GM18867 (cell line): ENCODE measurements around the gene ABCA3.
A peak's percentile ranks its signal among the peaks of the same experiment; 100 is the strongest.
"Not testable (repeated sequence)": the region's sequence is repeated elsewhere in the genome, so short reads cannot be mapped to it uniquely, and the experiment has no call there.

Source experiments
- ATAC-seq: cut with Tn5 transposase; IDR thresholded peaks from one replicate; pipeline ENCODE4 v1.9.1; 2021; ENCODE audit warnings: mild to moderate bottlenecking, moderate library complexity; ENCODE audit not compliant: unreplicated experiment

Gene ABCA3

DNA sequence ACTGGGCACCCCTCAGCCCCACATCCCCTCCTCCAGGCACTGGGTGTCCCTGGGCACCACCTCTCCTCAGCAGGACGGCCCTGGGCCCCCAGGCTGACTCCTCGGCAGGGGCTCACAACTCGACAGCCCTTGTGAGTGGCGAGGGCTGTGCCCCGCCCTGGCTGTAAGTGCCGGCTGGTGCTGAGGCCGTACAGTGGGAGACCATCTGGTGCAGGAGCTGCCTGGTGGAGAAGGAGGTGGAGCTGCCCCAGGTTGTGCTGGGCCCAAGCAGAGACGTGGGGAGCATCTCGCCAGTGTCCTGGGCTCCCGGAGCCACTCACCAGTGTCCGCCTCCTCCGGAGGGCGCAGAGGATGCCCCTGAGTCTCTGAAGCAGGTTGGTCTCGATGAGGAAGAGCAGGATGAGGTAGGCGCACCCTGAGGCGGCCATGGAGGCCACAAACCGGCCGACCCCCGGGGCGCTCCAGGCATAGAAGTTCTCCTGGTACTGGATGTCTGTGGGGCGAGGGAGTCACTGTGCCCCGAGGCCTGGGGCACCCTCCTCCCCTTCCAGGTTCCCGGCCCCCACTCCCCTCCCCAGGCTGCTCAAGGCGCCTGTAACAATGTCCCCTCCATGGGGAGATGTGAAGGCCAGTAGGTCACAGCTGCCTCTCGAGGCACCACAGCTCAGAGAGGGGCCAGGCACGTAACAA is 57.5 kb downstream of the ABCA3 start:
- ATAC-seq = no peak

- ATAC-seq = no peak
Measured at GRCh38 chr16:2282262-2282661, 58.3 kb downstream of the ABCA3 start.

- no peak for ATAC-seq
Measured at GRCh38 chr16:2280981-2281542, 59.5 kb downstream of the ABCA3 start.

GRCh38 chr16:2280461-2280860 is 60.1 kb downstream of the ABCA3 start:
- no peak for ATAC-seq

GRCh38 chr16:2278956-2279800 is 61.4 kb downstream of the ABCA3 start:
- no peak for ATAC-seq

DNA sequence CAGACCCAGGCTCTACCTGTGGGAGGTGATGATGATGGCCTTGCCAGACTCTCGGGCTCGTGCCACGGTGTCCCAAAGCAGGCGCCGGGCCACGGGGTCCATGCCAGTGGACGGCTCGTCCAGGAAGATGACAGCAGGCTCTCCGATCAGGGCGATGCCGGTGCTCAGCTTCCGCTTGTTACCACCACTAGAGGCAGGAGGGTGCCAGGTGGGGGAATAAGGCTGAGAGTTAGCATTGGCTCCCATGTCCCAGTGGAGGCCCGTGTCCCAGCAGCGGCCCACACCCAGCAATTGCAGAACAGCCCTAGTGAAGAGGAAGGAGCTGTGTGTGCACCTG is 62.3 kb downstream of the ABCA3 start:
- no peak for ATAC-seq

DNA sequence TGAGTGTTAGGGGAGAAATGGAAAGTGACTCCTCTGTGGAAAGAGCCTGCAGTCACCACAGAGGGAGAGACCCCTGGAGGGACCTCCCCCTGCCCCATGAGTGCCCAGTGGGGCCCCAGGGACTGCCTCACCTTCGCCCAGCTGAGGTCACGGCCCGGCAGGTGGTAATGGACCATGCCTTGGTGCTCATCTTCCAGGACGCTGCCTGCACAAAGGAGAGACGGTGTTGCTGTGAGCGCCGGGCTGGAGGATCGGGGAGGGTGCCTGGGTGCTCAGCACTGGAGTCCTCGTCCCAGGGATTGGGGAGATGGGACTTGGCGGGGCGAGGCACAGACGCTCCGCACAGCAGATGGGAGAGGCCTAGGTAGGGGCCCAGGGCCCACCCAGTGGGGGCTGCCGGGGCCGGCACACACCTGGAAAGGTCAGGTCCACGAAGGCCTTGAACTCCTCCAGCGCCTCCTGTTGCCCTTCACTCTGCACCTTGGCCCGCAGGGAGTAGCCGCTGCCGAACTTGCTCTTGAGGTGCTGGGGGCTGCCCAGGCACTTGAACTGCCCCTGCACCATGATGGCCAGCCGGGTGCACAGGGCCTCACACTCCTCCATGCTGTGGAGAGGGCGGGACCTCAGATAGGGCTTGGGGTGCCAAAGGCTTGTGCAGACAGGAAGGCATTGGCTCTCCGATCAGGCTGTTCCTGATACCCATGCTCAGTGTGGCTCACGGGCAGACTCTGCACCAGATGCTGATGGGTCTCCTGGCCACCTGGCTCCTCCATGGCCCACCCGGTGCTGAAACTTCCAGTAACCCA is 62.9 kb downstream of the ABCA3 start:
- no peak for ATAC-seq

- no peak for ATAC-seq
Measured at GRCh38 chr16:2276368-2277195, 63.9 kb downstream of the ABCA3 start.

DNA sequence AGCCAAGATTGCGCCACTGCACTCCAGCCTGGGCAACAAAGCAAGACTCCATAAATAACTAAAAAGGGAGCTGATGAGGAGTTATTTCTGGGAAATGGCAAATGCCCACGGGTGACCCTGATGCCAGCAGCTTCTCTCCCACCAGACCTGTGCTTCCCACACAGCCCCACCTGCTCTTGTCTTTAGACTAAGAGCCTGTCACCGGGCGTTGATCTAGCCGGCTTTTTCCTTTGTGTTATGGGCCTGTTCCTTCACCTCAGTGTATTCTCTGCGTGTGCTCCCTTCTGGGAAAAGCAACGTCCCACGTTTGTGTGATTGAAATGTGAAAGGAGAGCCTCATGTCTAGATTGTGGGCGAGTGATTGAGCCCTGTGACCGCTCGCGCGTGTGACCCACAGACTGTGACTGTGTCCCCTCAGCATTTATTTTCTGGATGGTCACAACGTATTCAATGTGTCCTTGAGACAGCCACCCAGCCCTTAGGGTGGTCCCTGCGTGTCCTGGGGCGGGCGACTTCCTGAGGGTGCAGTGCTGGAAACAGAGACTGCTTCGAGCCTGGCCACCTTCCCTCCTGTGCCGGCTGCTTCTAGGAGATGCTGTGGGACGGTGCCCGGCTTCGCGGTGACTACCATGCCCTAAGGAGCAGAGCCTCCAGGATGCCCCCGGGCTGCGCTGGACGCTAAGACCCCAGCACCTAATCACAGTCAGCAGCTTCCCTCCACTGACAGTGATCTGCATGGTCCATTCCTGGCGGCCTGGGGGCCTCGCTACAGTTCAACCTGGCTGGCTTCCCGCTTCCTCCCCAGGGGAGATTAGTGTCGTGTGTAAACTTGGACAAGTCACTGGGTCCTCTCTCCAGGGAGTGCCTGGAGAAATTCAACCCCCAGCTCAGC is 64.8 kb downstream of the ABCA3 start:
- no peak for ATAC-seq

- ATAC-seq = no peak
Measured at GRCh38 chr16:2273931-2274330, 66.6 kb downstream of the ABCA3 start.

DNA sequence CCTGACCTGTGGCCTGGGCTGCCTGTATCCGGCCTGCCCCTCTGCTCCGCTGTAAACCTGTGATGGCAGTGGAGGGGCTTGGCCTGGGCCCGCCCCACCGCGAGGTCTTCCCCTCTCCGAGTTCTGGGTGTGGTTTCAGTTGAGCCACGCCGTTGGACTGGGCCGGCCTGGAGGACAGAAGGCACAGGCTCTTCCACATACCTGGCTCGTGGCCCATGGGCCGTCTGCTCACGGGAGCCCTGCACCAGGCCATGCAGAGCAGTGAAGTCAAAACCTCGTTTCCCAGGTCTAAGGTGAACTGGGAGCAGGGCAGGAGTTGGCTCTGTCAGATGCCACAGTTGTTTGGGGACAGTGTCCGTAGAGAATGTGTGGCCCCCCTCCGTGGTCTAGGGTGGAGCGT is 67.0 kb downstream of the ABCA3 start:
- ATAC-seq = no peak

DNA sequence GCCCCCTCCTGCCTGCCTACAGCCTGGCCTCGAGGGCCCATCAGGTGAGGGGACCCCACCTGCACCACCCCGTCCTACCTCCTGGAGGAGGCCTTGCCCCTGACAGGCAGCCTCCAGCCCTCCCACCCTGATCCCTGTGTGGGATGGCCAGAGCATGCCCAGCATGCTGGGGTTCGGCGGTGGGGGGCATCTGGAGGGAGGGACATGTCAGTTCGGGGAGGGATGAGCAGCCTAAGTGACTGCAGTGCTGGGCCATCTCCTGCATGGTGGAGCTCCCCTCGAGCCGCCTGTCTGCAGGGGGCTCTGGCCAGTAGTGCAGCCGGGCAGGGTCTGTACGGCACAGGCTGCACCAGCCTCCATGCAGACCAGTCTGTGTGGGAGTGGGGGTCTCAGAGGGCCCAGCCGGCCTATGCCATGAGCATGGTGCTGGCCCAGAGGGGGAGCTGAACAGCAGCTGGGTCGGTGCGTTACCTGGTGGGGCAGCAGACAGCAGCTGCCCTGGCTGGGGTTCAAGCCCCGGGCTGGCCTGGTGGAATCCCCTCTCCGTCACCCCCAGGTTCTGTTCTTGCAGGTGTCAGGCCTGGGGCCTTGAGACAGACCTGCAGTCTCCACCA is 68.6 kb downstream of the ABCA3 start:
- no peak for ATAC-seq

GRCh38 chr16:2270588-2271470 is 69.7 kb downstream of the ABCA3 start:
- ATAC-seq = no peak

- no peak for ATAC-seq
Measured at GRCh38 chr16:2270070-2270462, 70.5 kb downstream of the ABCA3 start.

GRCh38 chr16:2267913-2268666 is 72.4 kb downstream of the ABCA3 start, which contains the start of gene RNPS1:
TSS of gene RNPS1 (minus strand) at chr16:2268126. CDS start at chr16:2264643, 3,483 bp downstream.
- ATAC-seq = peak; percentile 79

DNA sequence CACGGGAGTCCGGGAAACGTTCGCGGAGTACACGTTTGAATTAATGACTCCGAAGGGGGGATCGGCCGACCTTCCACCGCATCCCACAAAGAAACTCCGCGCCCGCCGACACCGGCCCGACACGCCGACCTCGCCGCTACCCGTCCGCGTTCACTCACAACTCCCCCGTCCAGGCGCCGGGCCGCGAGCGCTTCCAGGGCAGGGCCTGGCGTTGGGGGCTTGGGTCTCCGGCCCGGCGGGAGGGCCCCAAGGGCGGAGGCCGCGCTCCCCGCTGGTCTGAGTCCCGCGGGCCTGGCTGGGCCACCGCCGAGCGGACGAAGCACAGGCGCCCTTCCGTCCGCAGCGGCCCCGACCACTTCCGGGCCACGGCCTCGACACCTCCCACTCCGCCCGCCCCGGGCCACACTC is 73.0 kb downstream of the ABCA3 start:
- ATAC-seq = peak; percentile 64

- ATAC-seq = not testable (repeated sequence)
Measured at GRCh38 chr16:2266887-2267286, 73.6 kb downstream of the ABCA3 start.
